Activated T-helper 17 cell treated with anti-CD3 and anti-CD28 coated beads, Interleukin-2, amount 50 U/mL, for 72 hours (primary cell): Measurements from ENCODE around the gene POGZ. TPM values are rescaled to one million over a fixed set of nuclear protein-coding genes. Genes with fewer than 3 reads are reported as not detected.
"Not testable (repeated sequence)": the region's sequence is repeated elsewhere in the genome, so short reads cannot be mapped to it uniquely, and the experiment has no call there.

Source experiments
- ATAC-seq: fragments of 150-1000 bp; cut with Tn5 transposase; replicated peaks from 2 replicates; pipeline ENCODE4 v1.10.0; 2021; ENCODE audit warnings: mild to moderate bottlenecking, moderate library complexity
- H3K27ac Mint-ChIP-seq: one replicate; pipeline ENCODE4 v1.8.0; 2022; ENCODE audit warnings: mixed read lengths
- H3K27me3 Mint-ChIP-seq: one replicate; pipeline ENCODE4 v1.8.0; 2022; ENCODE audit warnings: mixed read lengths
- H3K36me3 Mint-ChIP-seq: one replicate; pipeline ENCODE4 v1.8.0; 2022; ENCODE audit warnings: low read depth, mild to moderate bottlenecking, mixed read lengths
- H3K4me1 Mint-ChIP-seq: one replicate; pipeline ENCODE4 v1.8.0; 2022; ENCODE audit warnings: mixed read lengths
- H3K4me3 Mint-ChIP-seq: one replicate; pipeline ENCODE4 v1.8.0; 2022; ENCODE audit warnings: mild to moderate bottlenecking, mixed read lengths
- H3K9me3 Mint-ChIP-seq: one replicate; pipeline ENCODE4 v1.8.0; 2022; ENCODE audit warnings: mixed read lengths
- total RNA-seq, 2 donors: library from RNA; stranded (reverse); gene quantifications; one replicate each; pipeline ENCODE4 v1.2.3, GENCODE V29; 2022

Gene POGZ
- total RNA-seq, 2 donors from 2014 or later = 87.5 to 93.4 TPM

DNA sequence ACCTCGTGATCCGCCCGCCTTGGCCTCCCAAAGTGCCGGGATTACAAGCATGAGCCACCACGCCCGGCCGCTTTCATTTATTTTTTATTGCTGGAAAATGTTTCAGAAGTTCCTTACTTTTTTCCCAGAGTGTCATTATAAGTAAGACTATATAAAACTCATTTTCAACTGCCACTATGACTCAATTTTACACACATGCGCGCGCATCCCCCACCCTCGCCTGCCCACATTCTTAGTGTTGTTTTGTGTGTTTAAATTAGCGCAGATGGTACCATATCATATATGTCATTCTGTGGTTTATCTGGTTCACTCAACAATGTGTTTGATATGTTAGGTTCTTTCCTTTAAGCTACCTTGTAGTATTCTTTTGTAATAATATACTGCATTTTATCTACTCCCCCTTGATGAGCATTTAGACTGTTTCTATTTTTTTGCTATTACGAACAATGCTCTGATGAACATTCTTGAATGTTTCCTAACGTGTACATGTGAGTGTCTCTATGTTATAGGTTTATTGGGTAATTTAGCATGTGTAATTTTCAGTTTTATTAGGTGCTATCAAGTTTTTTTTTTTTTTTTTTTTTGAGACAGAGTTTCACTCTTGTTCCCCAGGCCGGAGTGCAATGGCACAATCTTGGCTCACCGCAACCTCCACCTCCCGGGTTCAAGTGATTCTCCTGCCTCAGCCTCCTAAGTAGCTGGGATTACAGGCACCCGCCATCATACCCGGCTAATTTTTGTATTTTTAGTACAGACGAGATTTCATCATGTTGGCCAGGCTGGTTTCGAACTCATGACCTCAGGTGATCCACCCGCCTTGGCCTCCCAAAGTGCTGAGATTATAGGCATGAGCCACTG, 68.8 kb downstream of the POGZ start:
- not testable (repeated sequence) for H3K4me1 Mint-ChIP-seq, H3K27ac Mint-ChIP-seq, ATAC-seq, H3K27me3 Mint-ChIP-seq, H3K4me3 Mint-ChIP-seq, H3K9me3 Mint-ChIP-seq, H3K36me3 Mint-ChIP-seq

- Mint-ChIP-seq H3K9me3 (no peaks in the 10 kb centered on the region), H3K4me1 (no peaks in the 10 kb centered on the region), H3K27me3 (no peaks in the 10 kb centered on the region), H3K36me3 (no peaks in the 10 kb centered on the region), H3K27ac (no peak overlapping the region), H3K4me3 (no peak overlapping the region)
- no peak for ATAC-seq
Observed at GRCh38 chr1:151386002-151386401, 73.3 kb downstream of the POGZ start.

DNA sequence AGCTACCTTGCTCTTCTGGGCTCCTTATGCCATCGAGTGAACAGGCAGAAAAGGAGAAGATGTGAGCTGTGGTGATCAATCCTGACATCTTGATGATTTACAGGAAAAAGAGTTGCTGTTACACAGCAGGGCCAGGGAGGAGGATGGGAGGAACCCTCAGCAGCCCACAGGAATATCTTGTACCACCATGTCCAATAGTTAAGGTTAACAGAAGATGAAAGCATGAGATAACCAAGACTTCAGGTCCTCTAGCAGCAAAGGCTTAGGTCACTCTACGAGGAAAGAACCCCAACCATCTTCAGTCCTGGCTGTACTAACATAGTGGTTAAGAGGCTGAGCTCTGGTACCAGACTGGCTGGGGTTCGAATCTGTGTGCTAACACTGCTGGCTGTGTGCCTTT, 74.7 kb downstream of the POGZ start:
- no peaks in the 10 kb centered on the region for H3K9me3 Mint-ChIP-seq
- no peak overlapping the region for H3K4me3 Mint-ChIP-seq
- H3K36me3 Mint-ChIP-seq = no peaks in the 10 kb centered on the region
- H3K27me3 Mint-ChIP-seq = no peaks in the 10 kb centered on the region
- ATAC-seq = no peak
- H3K4me1 Mint-ChIP-seq = no peaks in the 10 kb centered on the region
- H3K27ac Mint-ChIP-seq = no peak overlapping the region

GRCh38 chr1:151377150-151377884, 82.0 kb downstream of the POGZ start:
- Mint-ChIP-seq H3K4me3 (no peak overlapping the region), H3K27ac (no peak overlapping the region), H3K9me3 (no peaks in the 10 kb centered on the region), H3K4me1 (no peaks in the 10 kb centered on the region), H3K36me3 (no peaks in the 10 kb centered on the region), H3K27me3 (no peaks in the 10 kb centered on the region)
- ATAC-seq = no peak

GRCh38 chr1:151373196-151373595, 86.1 kb downstream of the POGZ start:
- H3K27ac Mint-ChIP-seq = no peak overlapping the region
- no peaks in the 10 kb centered on the region for H3K36me3 Mint-ChIP-seq
- no peaks in the 10 kb centered on the region for H3K9me3 Mint-ChIP-seq
- ATAC-seq = no peak
- H3K4me3 Mint-ChIP-seq = no peak overlapping the region
- H3K4me1 Mint-ChIP-seq = no peaks in the 10 kb centered on the region
- no peaks in the 10 kb centered on the region for H3K27me3 Mint-ChIP-seq

DNA sequence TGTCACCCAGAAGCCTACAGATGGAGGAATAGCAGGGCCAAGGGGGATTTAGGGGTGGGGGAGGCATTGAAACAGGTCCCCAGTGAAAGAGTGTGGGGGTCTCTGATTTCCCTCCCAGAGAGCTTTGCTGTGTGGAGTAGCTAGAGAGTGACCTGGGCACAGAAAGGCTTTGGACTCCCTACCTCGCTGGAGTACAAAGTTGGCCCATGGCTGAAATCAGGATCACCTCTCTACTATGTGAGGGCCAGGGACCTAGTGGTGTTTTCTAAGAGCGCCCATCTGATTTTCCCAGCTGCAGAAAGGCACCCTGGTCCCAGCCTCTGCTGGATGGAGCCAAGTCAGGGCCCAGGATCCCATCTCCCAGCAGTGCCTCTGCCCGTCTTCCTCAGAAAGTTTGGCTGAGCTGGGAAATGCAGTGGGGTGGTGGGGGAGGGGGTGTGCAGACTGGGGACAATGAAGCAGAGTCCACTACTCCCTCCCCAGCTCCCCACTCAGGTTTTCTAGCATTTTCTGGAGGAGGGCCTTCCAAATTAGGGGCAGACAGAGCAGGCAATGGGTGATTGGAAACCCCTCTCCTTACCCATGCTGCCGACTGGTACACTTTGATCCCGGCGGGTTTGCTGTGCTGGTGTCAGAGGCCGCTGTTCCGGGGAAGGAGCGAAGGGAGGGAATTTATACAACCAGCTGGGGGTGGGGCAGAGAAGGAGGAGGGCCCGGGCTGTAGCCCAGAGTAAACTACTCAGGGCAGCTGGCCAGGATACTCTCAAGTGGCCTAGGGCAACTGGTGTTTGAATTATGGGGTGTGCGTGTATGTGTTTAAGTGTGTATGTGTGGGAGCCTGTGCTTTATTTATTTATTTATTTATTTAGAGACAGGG, 87.0 kb downstream of the POGZ start, which contains the start of gene SELENBP1:
SELENBP1 (minus strand) TSS at position 648 of the 877 bp plus-strand sequence; CDS start at position 584, 64 bp downstream.
- Mint-ChIP-seq H3K27ac (no peak within 1 kb of the TSS), H3K4me3 (no peak within 1 kb of the TSS), H3K9me3 (no peaks in the 10 kb centered on the region), H3K4me1 (no peaks in the 10 kb centered on the region), H3K27me3 (no peaks in the 10 kb centered on the region), H3K36me3 (no peaks in the 10 kb centered on the region)
- no peak for ATAC-seq

- no peaks in the 10 kb centered on the region for H3K27me3 Mint-ChIP-seq
- no peaks in the 10 kb centered on the region for H3K36me3 Mint-ChIP-seq
- no peak for ATAC-seq
- H3K27ac Mint-ChIP-seq = no peak overlapping the region
- H3K4me1 Mint-ChIP-seq = no peaks in the 10 kb centered on the region
- H3K9me3 Mint-ChIP-seq = no peaks in the 10 kb centered on the region
- H3K4me3 Mint-ChIP-seq = no peak overlapping the region
Observed at GRCh38 chr1:151371370-151372057, 87.8 kb downstream of the POGZ start.

- Mint-ChIP-seq H3K27me3 (no peaks in the 10 kb centered on the region), H3K36me3 (no peaks in the 10 kb centered on the region), H3K4me1 (no peaks in the 10 kb centered on the region), H3K9me3 (no peaks in the 10 kb centered on the region), H3K4me3 (no peak overlapping the region), H3K27ac (no peak overlapping the region)
- no peak for ATAC-seq
Observed at GRCh38 chr1:151370211-151370911, 88.9 kb downstream of the POGZ start.

DNA sequence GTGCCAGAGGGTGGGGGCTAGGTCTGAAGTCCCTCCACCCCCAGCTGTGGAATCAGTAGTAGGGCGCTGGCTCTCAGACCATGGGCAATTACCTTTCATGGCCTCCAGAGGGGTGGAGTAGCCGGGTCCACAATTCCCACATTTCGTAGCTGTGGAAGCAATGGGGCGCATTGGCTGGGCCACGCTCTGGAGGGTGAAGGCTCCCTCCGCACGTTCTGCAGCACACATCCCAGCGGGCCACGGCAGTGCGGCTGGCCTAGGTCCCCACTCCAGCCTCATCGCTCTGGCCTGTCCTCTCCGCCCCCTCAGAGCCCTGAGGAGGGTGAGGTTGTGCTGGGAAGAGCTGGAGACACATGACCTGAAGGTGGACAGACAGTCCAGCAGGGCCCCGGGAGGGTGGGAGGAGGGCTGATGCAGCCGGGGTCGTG, 89.7 kb downstream of the POGZ start:
- H3K27ac Mint-ChIP-seq = no peak overlapping the region
- ATAC-seq = no peak
- no peaks in the 10 kb centered on the region for H3K9me3 Mint-ChIP-seq
- H3K4me3 Mint-ChIP-seq = no peak overlapping the region
- H3K36me3 Mint-ChIP-seq = no peaks in the 10 kb centered on the region
- H3K27me3 Mint-ChIP-seq = no peaks in the 10 kb centered on the region
- no peaks in the 10 kb centered on the region for H3K4me1 Mint-ChIP-seq

GRCh38 chr1:151369302-151369610, 90.0 kb downstream of the POGZ start:
- ATAC-seq = no peak

GRCh38 chr1:151368393-151369301, 90.6 kb downstream of the POGZ start:
- ATAC-seq = no peak
- H3K36me3 Mint-ChIP-seq = no peaks in the 10 kb centered on the region
- H3K27me3 Mint-ChIP-seq = no peaks in the 10 kb centered on the region
- no peak overlapping the region for H3K27ac Mint-ChIP-seq
- no peak overlapping the region for H3K4me3 Mint-ChIP-seq
- no peaks in the 10 kb centered on the region for H3K9me3 Mint-ChIP-seq
- no peaks in the 10 kb centered on the region for H3K4me1 Mint-ChIP-seq

More at GRCh38 chr1:151369302-151369610, 90.0 kb downstream of the POGZ start:
- Mint-ChIP-seq H3K36me3 (no peaks in the 10 kb centered on the region), H3K27ac (no peak overlapping the region), H3K27me3 (no peaks in the 10 kb centered on the region), H3K4me3 (no peak overlapping the region), H3K9me3 (no peaks in the 10 kb centered on the region), H3K4me1 (no peaks in the 10 kb centered on the region)

DNA sequence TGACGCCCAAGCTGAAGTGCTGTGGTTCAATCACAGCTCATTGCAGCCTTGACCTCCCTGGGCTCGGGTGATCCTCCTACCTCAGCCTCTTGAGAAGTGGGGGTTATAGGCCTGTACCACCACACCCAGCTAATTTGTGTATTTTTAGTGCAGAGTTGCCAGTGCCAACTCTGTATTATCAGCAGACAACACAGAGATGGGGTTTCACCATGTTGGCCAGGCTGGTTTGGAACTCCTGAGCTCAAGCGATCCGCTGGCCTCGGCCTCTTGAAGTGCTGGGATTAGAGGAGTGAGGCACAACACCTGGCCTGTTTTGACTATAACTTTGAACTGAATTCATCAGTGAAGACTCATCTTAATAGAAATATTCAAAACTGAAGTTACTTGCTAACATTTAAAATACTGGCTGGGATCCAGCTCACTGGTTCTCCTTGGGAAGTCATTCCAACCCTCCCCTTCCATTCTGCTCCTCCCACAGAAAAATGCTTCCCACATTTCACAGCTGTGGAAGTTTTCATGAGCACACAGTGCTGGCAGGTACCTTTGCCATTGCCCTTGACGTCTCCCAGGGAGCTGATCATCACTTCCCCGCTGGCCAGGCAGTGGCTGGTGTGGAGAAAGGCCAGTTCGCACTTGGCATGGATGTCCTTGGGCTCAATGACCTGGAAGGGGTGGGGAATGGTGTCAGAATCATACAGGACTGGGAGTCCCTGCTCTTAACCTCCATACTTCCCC, 91.5 kb downstream of the POGZ start:
- Mint-ChIP-seq H3K4me3 (no peak overlapping the region), H3K4me1 (no peaks in the 10 kb centered on the region), H3K36me3 (no peaks in the 10 kb centered on the region), H3K9me3 (no peaks in the 10 kb centered on the region), H3K27ac (no peak overlapping the region), H3K27me3 (no peaks in the 10 kb centered on the region)
- no peak for ATAC-seq
